Ishikawa (cell line): Measurements from ENCODE around the gene GRK5.

Source experiments
- CEBPB ChIP-seq: IDR thresholded peaks from 2 replicates; pipeline ENCODE4 v1.6.1; 2012
- CREB1 ChIP-seq: IDR thresholded peaks from 2 replicates; pipeline ENCODE4 v1.6.1; 2012; ENCODE audit warnings: low read depth
- EGR1 ChIP-seq: IDR thresholded peaks from 2 replicates; pipeline ENCODE4 v1.6.1; 2012
- EP300 ChIP-seq: IDR thresholded peaks from 2 replicates; pipeline ENCODE4 v1.6.1; 2012; ENCODE audit warnings: borderline replicate concordance
- FOXM1 ChIP-seq: IDR thresholded peaks from 2 replicates; pipeline ENCODE4 v1.6.1; 2012; ENCODE audit warnings: low read depth, borderline replicate concordance
- NFIC ChIP-seq: IDR thresholded peaks from 2 replicates; pipeline ENCODE4 v1.6.1; 2012
- RAD21 ChIP-seq: IDR thresholded peaks from 2 replicates; pipeline ENCODE4 v1.6.1; 2012; ENCODE audit warnings: low read depth
- TAF1 ChIP-seq: IDR thresholded peaks from 2 replicates; pipeline ENCODE4 v1.6.1; 2012; ENCODE audit warnings: low read depth, mild to moderate bottlenecking
- TCF12 ChIP-seq: IDR thresholded peaks from 2 replicates; pipeline ENCODE4 v1.6.1; 2012; ENCODE audit warnings: low read depth
- TEAD4 ChIP-seq: IDR thresholded peaks from 2 replicates; pipeline ENCODE4 v1.6.1; 2012
- YY1 ChIP-seq: IDR thresholded peaks from 2 replicates; pipeline ENCODE4 v1.6.1; 2012; ENCODE audit warnings: low read depth
- ZBTB7A ChIP-seq: IDR thresholded peaks from 2 replicates; pipeline ENCODE4 v1.6.1; 2012; ENCODE audit warnings: low read depth
- TF ChIP-seq, protein P1 (sequence below): IDR thresholded peaks from 2 replicates; pipeline ENCODE4 v1.6.1; 2012; ENCODE audit warnings: low read depth, mild to moderate bottlenecking
- TF ChIP-seq, protein P2 (sequence below): IDR thresholded peaks from 2 replicates; pipeline ENCODE4 v1.6.1; 2012
- TF ChIP-seq, protein P3 (sequence below): IDR thresholded peaks from 2 replicates; pipeline ENCODE4 v1.6.1; 2012

Gene GRK5

GRCh38 chr10:119442758-119443060, 235.3 kb downstream of the GRK5 start:
- TF ChIP-seq NFIC (no peak), EP300 (no peak), CREB1 (no peak)

- TF ChIP-seq ZBTB7A (no peak), EGR1 (no peak), TAF1 (no peak), YY1 (no peak), FOXM1 (no peak)
- TF ChIP-seq, protein P1, sequence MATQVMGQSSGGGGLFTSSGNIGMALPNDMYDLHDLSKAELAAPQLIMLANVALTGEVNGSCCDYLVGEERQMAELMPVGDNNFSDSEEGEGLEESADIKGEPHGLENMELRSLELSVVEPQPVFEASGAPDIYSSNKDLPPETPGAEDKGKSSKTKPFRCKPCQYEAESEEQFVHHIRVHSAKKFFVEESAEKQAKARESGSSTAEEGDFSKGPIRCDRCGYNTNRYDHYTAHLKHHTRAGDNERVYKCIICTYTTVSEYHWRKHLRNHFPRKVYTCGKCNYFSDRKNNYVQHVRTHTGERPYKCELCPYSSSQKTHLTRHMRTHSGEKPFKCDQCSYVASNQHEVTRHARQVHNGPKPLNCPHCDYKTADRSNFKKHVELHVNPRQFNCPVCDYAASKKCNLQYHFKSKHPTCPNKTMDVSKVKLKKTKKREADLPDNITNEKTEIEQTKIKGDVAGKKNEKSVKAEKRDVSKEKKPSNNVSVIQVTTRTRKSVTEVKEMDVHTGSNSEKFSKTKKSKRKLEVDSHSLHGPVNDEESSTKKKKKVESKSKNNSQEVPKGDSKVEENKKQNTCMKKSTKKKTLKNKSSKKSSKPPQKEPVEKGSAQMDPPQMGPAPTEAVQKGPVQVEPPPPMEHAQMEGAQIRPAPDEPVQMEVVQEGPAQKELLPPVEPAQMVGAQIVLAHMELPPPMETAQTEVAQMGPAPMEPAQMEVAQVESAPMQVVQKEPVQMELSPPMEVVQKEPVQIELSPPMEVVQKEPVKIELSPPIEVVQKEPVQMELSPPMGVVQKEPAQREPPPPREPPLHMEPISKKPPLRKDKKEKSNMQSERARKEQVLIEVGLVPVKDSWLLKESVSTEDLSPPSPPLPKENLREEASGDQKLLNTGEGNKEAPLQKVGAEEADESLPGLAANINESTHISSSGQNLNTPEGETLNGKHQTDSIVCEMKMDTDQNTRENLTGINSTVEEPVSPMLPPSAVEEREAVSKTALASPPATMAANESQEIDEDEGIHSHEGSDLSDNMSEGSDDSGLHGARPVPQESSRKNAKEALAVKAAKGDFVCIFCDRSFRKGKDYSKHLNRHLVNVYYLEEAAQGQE: no peak
- TF ChIP-seq, protein P2, sequence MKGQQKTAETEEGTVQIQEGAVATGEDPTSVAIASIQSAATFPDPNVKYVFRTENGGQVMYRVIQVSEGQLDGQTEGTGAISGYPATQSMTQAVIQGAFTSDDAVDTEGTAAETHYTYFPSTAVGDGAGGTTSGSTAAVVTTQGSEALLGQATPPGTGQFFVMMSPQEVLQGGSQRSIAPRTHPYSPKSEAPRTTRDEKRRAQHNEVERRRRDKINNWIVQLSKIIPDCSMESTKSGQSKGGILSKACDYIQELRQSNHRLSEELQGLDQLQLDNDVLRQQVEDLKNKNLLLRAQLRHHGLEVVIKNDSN: no peak
Measured at GRCh38 chr10:119443441-119443840, 236.1 kb downstream of the GRK5 start.

- TF ChIP-seq ZBTB7A: no peak
- TF ChIP-seq, protein P1: no peak
- no peak for TF ChIP-seq TAF1
- no peak for TF ChIP-seq TEAD4
- no peak for TF ChIP-seq RAD21
- TF ChIP-seq, protein P2: no peak
- TF ChIP-seq CREB1: no peak
- no peak for TF ChIP-seq NFIC
- TF ChIP-seq EGR1: no peak
- no peak for TF ChIP-seq EP300
- TF ChIP-seq CEBPB: no peak
- TF ChIP-seq, protein P3, sequence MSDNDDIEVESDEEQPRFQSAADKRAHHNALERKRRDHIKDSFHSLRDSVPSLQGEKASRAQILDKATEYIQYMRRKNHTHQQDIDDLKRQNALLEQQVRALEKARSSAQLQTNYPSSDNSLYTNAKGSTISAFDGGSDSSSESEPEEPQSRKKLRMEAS: no peak
- TF ChIP-seq YY1: no peak
- no peak for TF ChIP-seq TCF12
- TF ChIP-seq FOXM1: no peak
Measured at GRCh38 chr10:119443970-119444660, 236.7 kb downstream of the GRK5 start.

GRCh38 chr10:119444866-119445265, 237.5 kb downstream of the GRK5 start:
- no peak for TF ChIP-seq CREB1
- TF ChIP-seq, protein P1: no peak
- TF ChIP-seq, protein P3: no peak
- no peak for TF ChIP-seq FOXM1
- no peak for TF ChIP-seq EP300
- TF ChIP-seq TEAD4: no peak
- no peak for TF ChIP-seq CEBPB
- no peak for TF ChIP-seq EGR1
- no peak for TF ChIP-seq NFIC
- TF ChIP-seq RAD21: no peak
- TF ChIP-seq TCF12: no peak
- TF ChIP-seq, protein P2: no peak
- no peak for TF ChIP-seq TAF1
- no peak for TF ChIP-seq YY1
- no peak for TF ChIP-seq ZBTB7A
